B cell (primary cell): ENCODE results near the gene SLC2A4. TPM values are rescaled to one million over a fixed set of nuclear protein-coding genes. Genes with fewer than 3 reads are reported as not detected.

Experiments used
- ATAC-seq: fragments of 200-7000 bp; cut with Tn5 transposase; one replicate; pipeline ENCODE4 v1.10.0; 2021; ENCODE audit warnings: low read depth, mild to moderate bottlenecking, moderate number of reproducible peaks, moderate library complexity
- CTCF ChIA-PET: fragments of 350-600 bp; sonication (Branson Sonifier 250); formaldehyde crosslinking; loops from one replicate; lab custom pipeline; 2021; ENCODE audit warnings: antibody characterized with exemption, inconsistent platforms; lab: Charles Lee
- POLR2A ChIA-PET: fragments of 350-600 bp; sonication (Branson Sonifier 250); formaldehyde crosslinking; loops from one replicate; lab custom pipeline; 2021; ENCODE audit warnings: antibody characterized with exemption; lab: Charles Lee
- DNase-seq: peaks from one replicate; pipeline ENCODE4 v3.0.0; 2013
- H2AFZ ChIP-seq: 2 replicates; pipeline ENCODE4 v1.6.1; 2012; ENCODE audit warnings: mild to moderate bottlenecking, low read depth, low read length; ENCODE audit not compliant: insufficient read depth, poor library complexity, severe bottlenecking
- H3K27ac ChIP-seq, 2 donors: 1 replicate in 1 of 2; 2 replicates in 1 of 2; pipeline ENCODE4 v1.5.1; 2012 to 2013; ENCODE audit warnings: low read length in 2 of 2, mild to moderate bottlenecking in 2 of 2, moderate library complexity in 1 of 2
- H3K27me3 ChIP-seq, 4 experiments: fragments of 200-600 bp in 1 of 4; sonication (generic) in 1 of 4; replicated peaks in 1 of 4; 1 replicate in 2 of 4; 2 replicates in 2 of 4; pipeline versions ENCODE4 v1.6.1 to v1.7.0; 2013 to 2016; ENCODE audit warnings: low read length in 3 of 4, mild to moderate bottlenecking in 2 of 4, mixed read lengths in 1 of 4, moderate library complexity in 1 of 4; ENCODE audit not compliant: insufficient read depth in 4 of 4, control insufficient read depth in 3 of 4; ENCODE audit errors: control extremely low read depth in 1 of 4
- H3K36me3 ChIP-seq, 2 experiments: replicated peaks in 1 of 2; 1 replicate in 1 of 2; 2 replicates in 1 of 2; pipeline versions ENCODE4 v1.6.1 to v1.7.1; 2013; ENCODE audit warnings: low read length in 1 of 2; ENCODE audit not compliant: insufficient read depth in 2 of 2, control insufficient read depth in 1 of 2; ENCODE audit errors: control extremely low read depth in 1 of 2, extremely low read depth in 1 of 2
- H3K4me1 ChIP-seq, 2 donors: fragments of 200-600 bp in 1 of 2; sonication (generic) in 1 of 2; 1 replicate in 1 of 2; 2 replicates in 1 of 2; pipeline versions ENCODE4 v1.5.1 to v1.6.1; 2013 to 2017; ENCODE audit warnings: low read length in 2 of 2; ENCODE audit not compliant: control insufficient read depth in 2 of 2, insufficient read depth in 2 of 2
- H3K4me2 ChIP-seq: replicated peaks from 2 replicates; pipeline ENCODE3; 2012; ENCODE audit warnings: mild to moderate bottlenecking, low read depth, low read length; ENCODE audit not compliant: poor library complexity, severe bottlenecking
- H3K4me3 ChIP-seq, 5 experiments: fragments of 200-600 bp in 1 of 5; sonication (generic) in 1 of 5; 1 replicate in 3 of 5; 2 replicates in 2 of 5; pipeline versions ENCODE4 v1.5.1 to v1.7.0; 2011 to 2016; ENCODE audit warnings: low read length in 4 of 5, mild to moderate bottlenecking in 4 of 5, low read depth in 2 of 5, control low read depth in 1 of 5, moderate library complexity in 1 of 5; ENCODE audit not compliant: insufficient read depth in 1 of 5; ENCODE audit errors: control extremely low read depth in 1 of 5, extremely low read depth in 1 of 5
- H3K79me2 ChIP-seq: fragments of 200-600 bp; sonication (generic); one replicate; pipeline ENCODE4 v1.6.0; 2016; ENCODE audit warnings: low read length; ENCODE audit not compliant: control insufficient read depth, insufficient read depth
- H3K9ac ChIP-seq: fragments of 200-600 bp; sonication (generic); 2 replicates; pipeline ENCODE4 v1.6.1; 2017; ENCODE audit warnings: mild to moderate bottlenecking, low read length, moderate library complexity
- H3K9me3 ChIP-seq, 3 donors: one replicate each; pipeline versions ENCODE4 v1.6.1 to v1.7.1; 2013; ENCODE audit warnings: low read length in 2 of 3; ENCODE audit not compliant: control insufficient read depth in 2 of 3, insufficient read depth in 1 of 3; ENCODE audit errors: control extremely low read depth in 1 of 3
- H4K20me1 ChIP-seq: 2 replicates; pipeline ENCODE4 v1.6.0; 2012; ENCODE audit warnings: mild to moderate bottlenecking, low read length; ENCODE audit not compliant: insufficient read depth, control insufficient read depth, poor library complexity, severe bottlenecking
- H3K27ac Mint-ChIP-seq: one replicate; pipeline ENCODE4 v1.8.0; 2021; ENCODE audit warnings: mixed read lengths
- H3K27me3 Mint-ChIP-seq: one replicate; pipeline ENCODE4 v1.8.0; 2021; ENCODE audit warnings: mixed read lengths
- H3K4me1 Mint-ChIP-seq: one replicate; pipeline ENCODE4 v1.8.0; 2021; ENCODE audit warnings: mixed read lengths
- H3K4me3 Mint-ChIP-seq: one replicate; pipeline ENCODE4 v1.8.0; 2021; ENCODE audit warnings: mixed read lengths
- H3K9me3 Mint-ChIP-seq: one replicate; pipeline ENCODE4 v1.8.0; 2022; ENCODE audit warnings: mixed read lengths; ENCODE audit not compliant: insufficient read depth
- EZH2 ChIP-seq: IDR thresholded peaks from 2 replicates; pipeline ENCODE4 v1.6.1; 2012; ENCODE audit warnings: borderline replicate concordance, low read depth, mild to moderate bottlenecking, moderate library complexity, low read length; ENCODE audit not compliant: insufficient read depth, poor library complexity, severe bottlenecking
- WGBS: methylation state at CpG from one replicate; pipeline ENCODE4 v1.1.5; 2013; ENCODE audit warnings: missing lambda C conversion rate; ENCODE audit not compliant: insufficient coverage; 5-methylcytosine and 5-hydroxymethylcytosine counted together
- intact Hi-C: fragments of 100-400 bp; cut with micrococcal nuclease; formaldehyde crosslinking; loops from one replicate; pipeline ENCODE4 v1.10.0; 2022
- polyA plus RNA-seq: library from polyadenylated mRNA; depleted of rRNA; stranded (reverse); fragments of >200 nt; gene quantifications from 2 replicates; pipeline ENCODE4 v1.2.3, GENCODE V29; 2012
- total RNA-seq, 2 donors: library from RNA; stranded (reverse); fragments of 120-200 nt in 1 of 2; gene quantifications; 1 replicate in 1 of 2; 2 replicates in 1 of 2; pipeline versions ENCODE4 v1.2.3 to v1.2.4, GENCODE V29; 2013 to 2022
- TF ChIP-seq, protein P1 (sequence below): fragments of 200-600 bp; IDR thresholded peaks from one replicate; pipeline ENCODE4 v1.8.0; 2022; ENCODE audit warnings: antibody characterized with exemption, mild to moderate bottlenecking

Gene SLC2A4
- total and polyA plus RNA-seq, 2 donors (not counting 1 experiment from before 2014, with no cell fraction given) = not detected

DNA sequence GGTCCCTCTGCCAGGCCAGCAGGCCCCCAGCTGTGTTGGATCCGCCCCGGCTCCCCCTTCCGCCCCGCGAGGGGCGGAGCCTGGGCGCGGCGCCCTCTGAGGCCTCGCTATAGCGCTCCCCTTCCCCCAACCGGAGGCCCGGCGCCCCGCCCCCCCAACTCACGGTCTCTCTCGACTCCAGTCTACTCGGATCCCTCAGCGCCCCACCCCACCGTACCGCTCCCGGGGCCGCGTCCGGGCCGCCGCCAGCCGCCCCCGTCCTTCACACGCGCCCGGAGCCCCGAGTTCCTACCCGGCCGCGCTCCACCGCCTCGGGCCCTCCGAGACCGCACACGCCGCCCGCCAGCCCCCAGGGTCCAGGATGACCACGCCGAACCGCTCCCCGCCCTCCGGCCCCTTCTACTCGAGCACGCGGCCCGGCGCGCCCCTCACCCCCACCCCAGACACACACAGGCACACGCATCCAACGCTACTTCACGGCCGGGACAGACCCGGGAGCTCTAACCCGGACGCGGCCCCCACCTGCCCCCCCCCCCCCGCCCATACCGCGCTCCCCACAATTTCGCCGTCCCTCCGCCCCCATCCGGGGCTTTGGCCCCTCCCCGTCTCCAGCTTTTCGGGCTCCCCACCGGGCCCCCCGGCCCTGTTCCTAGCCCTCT is 43.6 kb upstream of the SLC2A4 start:
- H3K9me3 Mint-ChIP-seq = no peaks in the 10 kb centered on the region
- under 1% methylated on average over 47 of the region's 73 CpGs for WGBS
- no peaks in the 10 kb centered on the region for H3K27me3 Mint-ChIP-seq
- H3K27ac Mint-ChIP-seq = peak overlapping the region; percentile 100
- H3K27ac ChIP-seq = peak overlapping the region; percentile 55 to 82
- ChIA-PET POLR2A (interaction anchor here (0.6 to 13.1 kb wide), 8 partner anchors 12 to 1782 kb away, joined by 3 to 157 read pairs (median 4); partner anchors contain the start of genes ACADVL, CTDNEP1, DLG4 and ELP5), CTCF (interaction anchor here (0.9 to 5.0 kb wide), 3 partner anchors 14 to 18 kb away, joined by 3 to 36 read pairs (median 6); partner anchors contain the start of genes ACADVL, CTDNEP1, DLG4 and ELP5)
- H3K9me3 ChIP-seq = no peaks in the 10 kb centered on the region
- peak overlapping the region; percentile 94 for H3K9ac ChIP-seq
- H3K4me1 Mint-ChIP-seq = peaks cover 65% of the 10 kb centered on the region
- no peaks in the 10 kb centered on the region for H3K27me3 ChIP-seq
- peak overlapping the region; percentile 59 for H2AFZ ChIP-seq
- H3K4me1 ChIP-seq = peaks cover 47 to 54% of the 10 kb centered on the region in 2 donors
- H3K4me2 ChIP-seq = peak overlapping the region; percentile 79
- H4K20me1 ChIP-seq = peaks cover 22% of the 10 kb centered on the region
- H3K36me3 ChIP-seq = peaks cover 0 to 25% of the 10 kb centered on the region in 2 experiments
- intact Hi-C loops = loop anchor here (2.0 to 5.0 kb wide), 2 partner anchors 324 to 449 kb away; partner anchors contain the start of genes SENP3 and TP53
- peak overlapping the region; percentile 98 for H3K4me3 Mint-ChIP-seq
- peak; percentile 7 for ATAC-seq
- H3K4me3 ChIP-seq = peak overlapping the region in 4 of 5 experiments; percentile 74 to 97 (median 80)
- TF ChIP-seq, protein P1, sequence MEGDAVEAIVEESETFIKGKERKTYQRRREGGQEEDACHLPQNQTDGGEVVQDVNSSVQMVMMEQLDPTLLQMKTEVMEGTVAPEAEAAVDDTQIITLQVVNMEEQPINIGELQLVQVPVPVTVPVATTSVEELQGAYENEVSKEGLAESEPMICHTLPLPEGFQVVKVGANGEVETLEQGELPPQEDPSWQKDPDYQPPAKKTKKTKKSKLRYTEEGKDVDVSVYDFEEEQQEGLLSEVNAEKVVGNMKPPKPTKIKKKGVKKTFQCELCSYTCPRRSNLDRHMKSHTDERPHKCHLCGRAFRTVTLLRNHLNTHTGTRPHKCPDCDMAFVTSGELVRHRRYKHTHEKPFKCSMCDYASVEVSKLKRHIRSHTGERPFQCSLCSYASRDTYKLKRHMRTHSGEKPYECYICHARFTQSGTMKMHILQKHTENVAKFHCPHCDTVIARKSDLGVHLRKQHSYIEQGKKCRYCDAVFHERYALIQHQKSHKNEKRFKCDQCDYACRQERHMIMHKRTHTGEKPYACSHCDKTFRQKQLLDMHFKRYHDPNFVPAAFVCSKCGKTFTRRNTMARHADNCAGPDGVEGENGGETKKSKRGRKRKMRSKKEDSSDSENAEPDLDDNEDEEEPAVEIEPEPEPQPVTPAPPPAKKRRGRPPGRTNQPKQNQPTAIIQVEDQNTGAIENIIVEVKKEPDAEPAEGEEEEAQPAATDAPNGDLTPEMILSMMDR = no peak
- no peak for TF ChIP-seq EZH2
- H3K79me2 ChIP-seq = peaks cover 57% of the 10 kb centered on the region
- DNase-seq = peak; percentile 88
